Measurements from ENCODE around the gene CAMK2A.

CAMK2A gene

GRCh38 chr5:150299571-150300327, 10.2 kb upstream of the CAMK2A start:
- no peak for DNase-seq (ENCODE audit: low spot score)

- no peak for DNase-seq (ENCODE audit: low spot score)
Measured at GRCh38 chr5:150298701-150299451, 9.3 kb upstream of the CAMK2A start.

GRCh38 chr5:150297934-150298595, 8.5 kb upstream of the CAMK2A start:
- DNase-seq (ENCODE audit: low spot score): no peak

- DNase-seq (ENCODE audit: low spot score): no peak
Measured at GRCh38 chr5:150297236-150297890, 7.8 kb upstream of the CAMK2A start.

- no peak for DNase-seq (ENCODE audit: low spot score)
Measured at GRCh38 chr5:150296496-150296895, 6.9 kb upstream of the CAMK2A start.

- DNase-seq (ENCODE audit: low spot score): peak; percentile 76
Measured at GRCh38 chr5:150295741-150296486, 6.3 kb upstream of the CAMK2A start.

GRCh38 chr5:150295172-150295634, 5.6 kb upstream of the CAMK2A start:
- DNase-seq (ENCODE audit: low spot score): no peak

GRCh38 chr5:150294551-150295071, 5.0 kb upstream of the CAMK2A start:
- DNase-seq (ENCODE audit: low spot score): no peak

GRCh38 chr5:150293091-150293941, 3.7 kb upstream of the CAMK2A start:
- no peak for DNase-seq (ENCODE audit: low spot score)

- DNase-seq (ENCODE audit: low spot score): no peak
Measured at GRCh38 chr5:150291388-150292385, 2.1 kb upstream of the CAMK2A start.

- DNase-seq (ENCODE audit: low spot score): no peak
Measured at GRCh38 chr5:150288791-150289190, 782 bp downstream of the CAMK2A start.

- no peak for DNase-seq (ENCODE audit: low spot score)
Measured at GRCh38 chr5:150288361-150288760, 1.2 kb downstream of the CAMK2A start.

- no peak for DNase-seq (ENCODE audit: low spot score)
Measured at GRCh38 chr5:150286820-150287219, 2.8 kb downstream of the CAMK2A start.

GRCh38 chr5:150285114-150285513, 4.5 kb downstream of the CAMK2A start:
- no peak for DNase-seq (ENCODE audit: low spot score)

GRCh38 chr5:150284311-150284710, 5.3 kb downstream of the CAMK2A start:
- DNase-seq (ENCODE audit: low spot score): peak; percentile 70

- DNase-seq (ENCODE audit: low spot score): no peak
Measured at GRCh38 chr5:150283904-150284303, 5.7 kb downstream of the CAMK2A start.

GRCh38 chr5:150281987-150282386, 7.6 kb downstream of the CAMK2A start:
- no peak for DNase-seq (ENCODE audit: low spot score)

- no peak for DNase-seq (ENCODE audit: low spot score)
Measured at GRCh38 chr5:150279330-150280020, 10.1 kb downstream of the CAMK2A start.

All from Ammon's horn (tissue), 1 donor.